GM19372 (cell line): ENCODE measurements around the gene L3MBTL4.

ENCODE experiments used
- ATAC-seq: cut with Tn5 transposase; IDR thresholded peaks from one replicate; pipeline ENCODE4 v1.9.1; 2021; ENCODE audit warnings: mild to moderate bottlenecking, low read depth, moderate library complexity; ENCODE audit not compliant: unreplicated experiment

L3MBTL4 gene

GRCh38 chr18:5944448-5944847 lies 470.3 kb downstream of the L3MBTL4 start:
- ATAC-seq, result no peak

- no peak for ATAC-seq
These were observed 471.2 kb downstream of the L3MBTL4 start for GRCh38 chr18:5943514-5943913.

GRCh38 chr18:5942591-5942990 lies 472.1 kb downstream of the L3MBTL4 start:
- ATAC-seq, result no peak

- no peak for ATAC-seq
These were observed 472.8 kb downstream of the L3MBTL4 start for GRCh38 chr18:5941890-5942289.

GRCh38 chr18:5939801-5940667 lies 474.7 kb downstream of the L3MBTL4 start:
- no peak for ATAC-seq

GRCh38 chr18:5937795-5938194 lies 476.9 kb downstream of the L3MBTL4 start:
- no peak for ATAC-seq

- no peak for ATAC-seq
These were observed 477.6 kb downstream of the L3MBTL4 start for GRCh38 chr18:5937121-5937520.

- ATAC-seq, result no peak
These were observed 483.9 kb downstream of the L3MBTL4 start for GRCh38 chr18:5930789-5931188.

- ATAC-seq, result no peak
These were observed 496.4 kb downstream of the L3MBTL4 start for GRCh38 chr18:5918205-5918858.

- ATAC-seq, result no peak
These were observed 499.8 kb downstream of the L3MBTL4 start for GRCh38 chr18:5914951-5915350.

- ATAC-seq, result no peak
These were observed 500.7 kb downstream of the L3MBTL4 start for GRCh38 chr18:5914016-5914415.

- ATAC-seq, result no peak
These were observed 502.1 kb downstream of the L3MBTL4 start for GRCh38 chr18:5912566-5912965.

GRCh38 chr18:5909125-5909524 lies 505.6 kb downstream of the L3MBTL4 start:
- ATAC-seq, result no peak
